Measurements from ENCODE around the gene KIAA1614. TPM values are rescaled to one million over a fixed set of nuclear protein-coding genes. Genes with fewer than 3 reads are reported as not detected.

Gene KIAA1614
- total RNA-seq, 1 experiment from 2014 or later: 0.15 TPM

GRCh38 chr1:180884588-180885300 lies 28.0 kb upstream of the KIAA1614 start:
- H3K27me3 ChIP-seq (ENCODE audit: insufficient read depth, low read depth): no peaks in the 10 kb centered on the region
- H2AFZ ChIP-seq: no peak overlapping the region
- H3K27ac ChIP-seq: no peak overlapping the region
- H4K20me1 ChIP-seq (ENCODE audit: insufficient read depth): no peaks in the 10 kb centered on the region
- CTCF ChIA-PET: interaction anchor here (0.6 to 0.7 kb wide), 2 partner anchors 301 to 931 kb away, joined by 5 read pairs; no protein-coding TSS in a partner anchor
- H3K4me3 ChIP-seq: no peak overlapping the region
- H3K4me1 ChIP-seq (replicated peaks; ENCODE audit: insufficient read depth): no peaks in the 10 kb centered on the region
- no peaks in the 10 kb centered on the region for H3K9me2 ChIP-seq (ENCODE audit: insufficient read depth)
- POLR2A ChIA-PET (ENCODE audit: unreplicated experiment): no interaction called here
- H3K4me2 ChIP-seq: no peak overlapping the region
- no peaks in the 10 kb centered on the region for H3K9me3 ChIP-seq (ENCODE audit: insufficient read depth, low read depth)
- TF ChIP-seq CTCF (conservative IDR thresholded peaks at IDR 0.05) (no peak), EZH2 (IDR thresholded peaks at IDR 0.05; ENCODE audit: low read depth) (no peak)
- H3K79me2 ChIP-seq (ENCODE audit: low read depth): no peaks in the 10 kb centered on the region
- H3K36me3 ChIP-seq (ENCODE audit: low read depth): no peaks in the 10 kb centered on the region
- intact Hi-C loops (cut with micrococcal nuclease; ENCODE audit: unreplicated experiment): loop anchor here (5.0 kb wide), 1 partner anchor 208 kb away; no protein-coding TSS in a partner anchor
- no TSS peak for BruUV-seq (replicated peaks)
- no peaks in the 10 kb centered on the region for H3F3A ChIP-seq (ENCODE audit: insufficient read depth, low read depth)
- DNase-seq: no peak

GRCh38 chr1:180886338-180886737 lies 26.4 kb upstream of the KIAA1614 start:
- Histone ChIP-seq H2AFZ (no peak overlapping the region), H3K4me3 (no peak overlapping the region), H3K4me1 (replicated peaks; ENCODE audit: insufficient read depth) (no peaks in the 10 kb centered on the region), H3K36me3 (ENCODE audit: low read depth) (no peaks in the 10 kb centered on the region), H3K27ac (no peak overlapping the region), H3K4me2 (no peak overlapping the region), H3K79me2 (ENCODE audit: low read depth) (no peaks in the 10 kb centered on the region), H3F3A (ENCODE audit: insufficient read depth, low read depth) (no peaks in the 10 kb centered on the region), H4K20me1 (ENCODE audit: insufficient read depth) (no peaks in the 10 kb centered on the region), H3K27me3 (ENCODE audit: insufficient read depth, low read depth) (no peaks in the 10 kb centered on the region), H3K9me2 (ENCODE audit: insufficient read depth) (no peaks in the 10 kb centered on the region), H3K9me3 (ENCODE audit: insufficient read depth, low read depth) (no peaks in the 10 kb centered on the region)
- intact Hi-C loops (cut with micrococcal nuclease; ENCODE audit: unreplicated experiment): no loop called here
- no peak for TF ChIP-seq CTCF (conservative IDR thresholded peaks at IDR 0.05)
- no peak for TF ChIP-seq EZH2 (IDR thresholded peaks at IDR 0.05; ENCODE audit: low read depth)
- no peak for DNase-seq
- ChIA-PET CTCF (no interaction called here), POLR2A (ENCODE audit: unreplicated experiment) (no interaction called here)
- no TSS peak for BruUV-seq (replicated peaks)

- no peaks in the 10 kb centered on the region for H4K20me1 ChIP-seq (ENCODE audit: insufficient read depth)
- intact Hi-C loops (cut with micrococcal nuclease; ENCODE audit: unreplicated experiment): no loop called here
- H3K36me3 ChIP-seq (ENCODE audit: low read depth): no peaks in the 10 kb centered on the region
- H2AFZ ChIP-seq: no peak overlapping the region
- H3K27ac ChIP-seq: no peak overlapping the region
- POLR2A ChIA-PET (ENCODE audit: unreplicated experiment): no interaction called here
- H3F3A ChIP-seq (ENCODE audit: insufficient read depth, low read depth): no peaks in the 10 kb centered on the region
- TF ChIP-seq EZH2 (IDR thresholded peaks at IDR 0.05; ENCODE audit: low read depth): no peak
- TF ChIP-seq CTCF (conservative IDR thresholded peaks at IDR 0.05): no peak
- H3K9me2 ChIP-seq (ENCODE audit: insufficient read depth): no peaks in the 10 kb centered on the region
- no peak overlapping the region for H3K4me3 ChIP-seq
- CTCF ChIA-PET: interaction anchor here (0.6 kb wide), 1 partner anchor 39 kb away, joined by 3 read pairs; no protein-coding TSS in a partner anchor
- no peaks in the 10 kb centered on the region for H3K9me3 ChIP-seq (ENCODE audit: insufficient read depth, low read depth)
- DNase-seq: no peak
- H3K4me1 ChIP-seq (replicated peaks; ENCODE audit: insufficient read depth): no peaks in the 10 kb centered on the region
- no peaks in the 10 kb centered on the region for H3K27me3 ChIP-seq (ENCODE audit: insufficient read depth, low read depth)
- H3K4me2 ChIP-seq: no peak overlapping the region
- BruUV-seq (replicated peaks): no TSS peak
- H3K79me2 ChIP-seq (ENCODE audit: low read depth): no peaks in the 10 kb centered on the region
Observed at GRCh38 chr1:180887841-180888240, 24.9 kb upstream of the KIAA1614 start.

Data from PC-9 (cell line).